IMR-90 (cell line): ENCODE measurements around the gene PRKCA. TPM values are rescaled to one million over a fixed set of nuclear protein-coding genes. Genes with fewer than 3 reads are reported as not detected.

Experiments used
- ATAC-seq: fragments of 200-7000 bp; cut with Tn5 transposase; 2 replicates; pipeline ENCODE4 v1.9.1; 2020; ENCODE audit warnings: low read depth, mild to moderate bottlenecking, moderate library complexity
- BruUV-seq: library from RNA; stranded (reverse); fragments of 400-500 nt; replicated peaks from 2 replicates; lab custom pipeline; 2021; lab: Mats Ljungman, UMichigan
- CTCF ChIA-PET: fragments of 300-600 bp; formaldehyde crosslinking; extraction: SDS; loops from one replicate; lab custom pipeline; 2021; ENCODE audit warnings: antibody characterized with exemption; lab: Yijun Ruan, JAX
- POLR2A ChIA-PET: fragments of 300-600 bp; sonication (Branson Sonifier 250); formaldehyde crosslinking; loops from one replicate; lab custom pipeline; 2022; ENCODE audit warnings: antibody characterized with exemption; ENCODE audit not compliant: unreplicated experiment; lab: Charles Lee
- DNase-seq: peaks from one replicate; pipeline ENCODE4 v3.0.0; 2013
- H2AFZ ChIP-seq: replicated peaks from 2 replicates; pipeline ENCODE3; 2013; ENCODE audit warnings: low read length, mild to moderate bottlenecking; ENCODE audit not compliant: poor library complexity
- H2AK5ac ChIP-seq: 2 replicates; pipeline ENCODE4 v1.6.1; 2013; ENCODE audit warnings: low read depth, low read length, inconsistent platforms
- H2AK9ac ChIP-seq: replicated peaks from 2 replicates; pipeline ENCODE3; 2013; ENCODE audit warnings: mild to moderate bottlenecking, low read depth, low read length, moderate library complexity; ENCODE audit not compliant: poor library complexity
- H2BK120ac ChIP-seq: 2 replicates; pipeline ENCODE4 v1.6.1; 2013; ENCODE audit warnings: low read depth, low read length, inconsistent platforms
- H2BK15ac ChIP-seq: 3 replicates; pipeline ENCODE4 v1.6.1; 2013; ENCODE audit warnings: low read depth, low read length, inconsistent platforms
- H2BK20ac ChIP-seq: 2 replicates; pipeline ENCODE4 v1.6.1; 2013; ENCODE audit warnings: low read depth, mild to moderate bottlenecking, inconsistent platforms, low read length, moderate library complexity
- H2BK5ac ChIP-seq: 2 replicates; pipeline ENCODE4 v1.6.1; 2013; ENCODE audit warnings: mild to moderate bottlenecking, low read depth, low read length, inconsistent platforms; ENCODE audit not compliant: poor library complexity, severe bottlenecking
- H3K14ac ChIP-seq: replicated peaks from 2 replicates; pipeline ENCODE4 v1.6.1; 2013; ENCODE audit warnings: low read depth, low read length, inconsistent platforms
- H3K18ac ChIP-seq: 2 replicates; pipeline ENCODE4 v1.6.1; 2013; ENCODE audit warnings: low read depth, low read length, control low read depth
- H3K23ac ChIP-seq: 2 replicates; pipeline ENCODE4 v1.6.1; 2013; ENCODE audit warnings: low read depth, low read length, inconsistent platforms
- H3K27ac ChIP-seq: 2 replicates; pipeline ENCODE4 v1.5.1; 2013; ENCODE audit warnings: mild to moderate bottlenecking, control low read depth, low read length; ENCODE audit not compliant: insufficient read depth
- H3K27me3 ChIP-seq: 2 replicates; pipeline ENCODE4 v1.6.1; 2013; ENCODE audit warnings: low read length; ENCODE audit not compliant: control insufficient read depth, insufficient read depth
- H3K36me3 ChIP-seq: 2 replicates; pipeline ENCODE4 v1.6.1; 2013; ENCODE audit warnings: low read length, mixed read lengths; ENCODE audit not compliant: control insufficient read depth, insufficient read depth
- H3K4ac ChIP-seq: 2 replicates; pipeline ENCODE4 v1.6.1; 2013; ENCODE audit warnings: low read depth, low read length, inconsistent platforms
- H3K4me1 ChIP-seq: 2 replicates; pipeline ENCODE4 v1.6.1; 2013; ENCODE audit warnings: low read length, mixed read lengths; ENCODE audit not compliant: control insufficient read depth, insufficient read depth
- H3K4me2 ChIP-seq: 2 replicates; pipeline ENCODE4 v1.6.1; 2013; ENCODE audit warnings: low read depth, mild to moderate bottlenecking, control low read depth, low read length, moderate library complexity
- H3K4me3 ChIP-seq: 2 replicates; pipeline ENCODE4 v1.5.1; 2013; ENCODE audit warnings: low read depth, mild to moderate bottlenecking, control low read depth, low read length, moderate library complexity; ENCODE audit not compliant: insufficient read depth
- H3K56ac ChIP-seq: 2 replicates; pipeline ENCODE4 v1.6.1; 2013; ENCODE audit warnings: low read length, inconsistent platforms; ENCODE audit not compliant: insufficient read depth; ENCODE audit errors: extremely low read depth
- H3K79me1 ChIP-seq, 2 experiments: 2 replicates each; pipeline ENCODE4 v1.6.1; 2013; ENCODE audit warnings: low read length in 2 of 2, inconsistent platforms in 1 of 2, low read depth in 1 of 2
- H3K9ac ChIP-seq: 2 replicates; pipeline ENCODE4 v1.6.1; 2013; ENCODE audit warnings: low read depth, low read length, control low read depth
- H3K9me1 ChIP-seq: 2 replicates; pipeline ENCODE4 v1.6.1; 2013; ENCODE audit warnings: low read length, inconsistent platforms; ENCODE audit not compliant: insufficient read depth
- H3K9me3 ChIP-seq: 2 replicates; pipeline ENCODE4 v1.6.1; 2013; ENCODE audit warnings: low read length; ENCODE audit not compliant: control insufficient read depth, insufficient read depth
- H4K20me1 ChIP-seq: 2 replicates; pipeline ENCODE4 v1.6.1; 2013; ENCODE audit warnings: low read length, inconsistent platforms; ENCODE audit not compliant: insufficient read depth
- H4K5ac ChIP-seq: 2 replicates; pipeline ENCODE4 v1.6.1; 2013; ENCODE audit warnings: mild to moderate bottlenecking, low read depth, low read length, control low read depth
- H4K8ac ChIP-seq, 2 experiments: 2 replicates each; pipeline ENCODE4 v1.6.1; 2013; ENCODE audit warnings: low read depth in 2 of 2, low read length in 2 of 2, control low read depth in 1 of 2, inconsistent platforms in 1 of 2
- H4K91ac ChIP-seq: 2 replicates; pipeline ENCODE4 v1.6.1; 2013; ENCODE audit warnings: low read depth, low read length, inconsistent platforms; ENCODE audit not compliant: insufficient read depth
- BHLHE40 ChIP-seq: fragments of 150-350 bp; IDR thresholded peaks from 2 replicates; pipeline ENCODE4 v1.6.1; 2016; ENCODE audit warnings: mild to moderate bottlenecking, low read depth, low read length
- CHD1 ChIP-seq: IDR thresholded peaks from 2 replicates; pipeline ENCODE4 v1.6.1; 2012; ENCODE audit warnings: low read depth, low read length, improper control_type of control experiment
- FOS ChIP-seq: fragments of 150-350 bp; IDR thresholded peaks from 2 replicates; pipeline ENCODE4 v1.6.1; 2016; ENCODE audit warnings: low read depth, low read length
- MAFK ChIP-seq: IDR thresholded peaks from 2 replicates; pipeline ENCODE4 v1.6.1; 2012; ENCODE audit warnings: low read depth, low read length, improper control_type of control experiment
- POLR2A ChIP-seq: IDR thresholded peaks from 2 replicates; pipeline ENCODE4 v1.6.1; 2012; ENCODE audit warnings: mild to moderate bottlenecking, low read depth, low read length
- RAD21 ChIP-seq: IDR thresholded peaks from 2 replicates; pipeline ENCODE4 v1.6.1; 2012; ENCODE audit warnings: low read length, improper control_type of control experiment
- WGBS, 2 experiments: methylation state at CpG; one replicate each; pipeline versions ENCODE4 v1.1.5 to v1.1.7; 2013; ENCODE audit warnings: missing lambda C conversion rate in 2 of 2; ENCODE audit not compliant: insufficient read length in 1 of 2; ENCODE audit errors: extremely low coverage in 2 of 2; 5-methylcytosine and 5-hydroxymethylcytosine counted together
- dilution Hi-C: fragments of 300-500 bp; cut with HindIII; formaldehyde crosslinking; loops from one replicate; pipeline ENCODE4 v1.14.3; 2018; ENCODE audit warnings: low sequenced_read_pairs; ENCODE audit not compliant: unreplicated experiment
- in situ Hi-C: fragments of 300-500 bp; cut with MboI; formaldehyde crosslinking; loops from 3 replicates; pipeline ENCODE4 v1.14.3; 2019; ENCODE audit warnings: low sequenced_read_pairs, inconsistent platforms, mixed read lengths
- intact Hi-C: fragments of 100-400 bp; cut with micrococcal nuclease; formaldehyde crosslinking; loops from 2 replicates; pipeline ENCODE4 v1.10.0; 2022
- polyA plus RNA-seq, 3 experiments: library from polyadenylated mRNA; depleted of rRNA; stranded (reverse); fragments of >200 nt; gene quantifications; 2 replicates each; pipeline ENCODE4 v1.2.3, GENCODE V29; 2012; ENCODE audit warnings: low replicate concordance in 1 of 3
- total RNA-seq: library from RNA; depleted of rRNA; stranded (reverse); fragments of >200 nt; gene quantifications from 2 replicates; pipeline ENCODE4 v1.2.3, GENCODE V29; 2012
- TF ChIP-seq, protein P1 (sequence below): conservative IDR thresholded peaks from 2 replicates; pipeline ENCODE4 v1.5.1; 2012; ENCODE audit warnings: mild to moderate bottlenecking, low read depth, low read length, improper control_type of control experiment

The PRKCA gene
- total and polyA plus RNA-seq, 2 of the 4 experiments (the other 2 are of a cell fraction): 31.0 to 46.0 TPM

DNA sequence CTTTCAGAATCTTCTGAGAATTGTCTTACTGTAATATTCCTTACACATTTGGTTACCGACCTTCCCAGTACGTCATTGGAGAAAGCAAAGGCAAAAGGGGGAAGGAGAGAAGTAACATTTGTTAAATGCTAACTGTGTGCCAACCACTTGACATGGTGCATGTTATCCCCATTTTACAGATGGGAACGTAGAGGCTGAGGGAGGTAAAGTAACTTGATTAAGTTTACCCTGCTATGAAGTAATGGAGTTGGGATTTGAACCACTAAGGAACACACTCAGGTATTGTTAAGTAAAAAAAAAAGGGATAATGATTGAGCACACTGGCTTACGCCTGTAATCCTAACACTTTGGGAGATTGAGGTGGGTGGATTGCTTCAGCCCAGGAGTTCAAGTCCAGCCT, 156.4 kb downstream of the PRKCA start:
- no peaks in the 10 kb centered on the region for H4K20me1 ChIP-seq
- ChIA-PET POLR2A (no interaction called here), CTCF (no interaction called here)
- peaks cover 61 to 84% of the 10 kb centered on the region in 2 experiments for H3K79me1 ChIP-seq
- H3K9me3 ChIP-seq: no peaks in the 10 kb centered on the region
- H3K9ac ChIP-seq: no peak overlapping the region
- H3K23ac ChIP-seq: peak overlapping the region; percentile 57; the same call in 1 of the 2 replicates
- H3K4me1 ChIP-seq: peaks cover 30% of the 10 kb centered on the region
- peak overlapping the region; percentile 98 for H2BK120ac ChIP-seq
- peak overlapping the region; percentile 96 for H3K4ac ChIP-seq
- peaks cover 21% of the 10 kb centered on the region for H3K9me1 ChIP-seq
- H4K8ac ChIP-seq: peak overlapping the region; percentile 83 to 92
- peaks cover 1% of the 10 kb centered on the region; the same call in 1 of the 2 replicates for H3K36me3 ChIP-seq
- no peak overlapping the region for H2AFZ ChIP-seq
- no peak overlapping the region for H2AK9ac ChIP-seq
- H3K4me2 ChIP-seq: no peak overlapping the region
- peak overlapping the region; percentile 100 for H3K27ac ChIP-seq
- in situ Hi-C loops: no loop called here
- H3K18ac ChIP-seq: peak overlapping the region; percentile 54
- H2BK15ac ChIP-seq: peak overlapping the region; percentile 100
- 100% methylated on average over 1 of the region's 4 CpGs; no CpG with 5 or more reads in 1 of the 2 experiments for WGBS, 2 experiments
- peak overlapping the region; percentile 90 for H3K14ac ChIP-seq
- peak overlapping the region; percentile 97 for H2AK5ac ChIP-seq
- no TSS peak for BruUV-seq
- intact Hi-C loops: no loop called here
- peak overlapping the region; percentile 99 for H2BK5ac ChIP-seq
- H3K4me3 ChIP-seq: no peak overlapping the region
- H2BK20ac ChIP-seq: peak overlapping the region; percentile 94; the same call in 1 of the 2 replicates
- dilution Hi-C loops: no loop called here
- H3K27me3 ChIP-seq: no peaks in the 10 kb centered on the region
- peak overlapping the region; percentile 92 for H4K91ac ChIP-seq
- DNase-seq (no peak), ATAC-seq (no peak)
- TF ChIP-seq, protein P1, sequence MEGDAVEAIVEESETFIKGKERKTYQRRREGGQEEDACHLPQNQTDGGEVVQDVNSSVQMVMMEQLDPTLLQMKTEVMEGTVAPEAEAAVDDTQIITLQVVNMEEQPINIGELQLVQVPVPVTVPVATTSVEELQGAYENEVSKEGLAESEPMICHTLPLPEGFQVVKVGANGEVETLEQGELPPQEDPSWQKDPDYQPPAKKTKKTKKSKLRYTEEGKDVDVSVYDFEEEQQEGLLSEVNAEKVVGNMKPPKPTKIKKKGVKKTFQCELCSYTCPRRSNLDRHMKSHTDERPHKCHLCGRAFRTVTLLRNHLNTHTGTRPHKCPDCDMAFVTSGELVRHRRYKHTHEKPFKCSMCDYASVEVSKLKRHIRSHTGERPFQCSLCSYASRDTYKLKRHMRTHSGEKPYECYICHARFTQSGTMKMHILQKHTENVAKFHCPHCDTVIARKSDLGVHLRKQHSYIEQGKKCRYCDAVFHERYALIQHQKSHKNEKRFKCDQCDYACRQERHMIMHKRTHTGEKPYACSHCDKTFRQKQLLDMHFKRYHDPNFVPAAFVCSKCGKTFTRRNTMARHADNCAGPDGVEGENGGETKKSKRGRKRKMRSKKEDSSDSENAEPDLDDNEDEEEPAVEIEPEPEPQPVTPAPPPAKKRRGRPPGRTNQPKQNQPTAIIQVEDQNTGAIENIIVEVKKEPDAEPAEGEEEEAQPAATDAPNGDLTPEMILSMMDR: no peak
- no peak for TF ChIP-seq FOS
- no peak for TF ChIP-seq CHD1
- TF ChIP-seq MAFK: no peak
- TF ChIP-seq BHLHE40: no peak
- no peak for TF ChIP-seq RAD21
- no peak for TF ChIP-seq POLR2A
- 0 out of 2 replicates have a peak overlapping the region, but pooled peaks have one; percentile 93 for H3K56ac ChIP-seq
- peak overlapping the region; percentile 56 for H4K5ac ChIP-seq
